GM21825 (cell line): ENCODE measurements around the gene DDIAS.
"Not testable (repeated sequence)": the region's sequence is repeated elsewhere in the genome, so short reads cannot be mapped to it uniquely, and the experiment has no call there.

Experiments used
- ATAC-seq: cut with Tn5 transposase; IDR thresholded peaks from one replicate; pipeline ENCODE4 v1.9.1; 2021; ENCODE audit warnings: mild to moderate bottlenecking, moderate library complexity; ENCODE audit not compliant: unreplicated experiment

The DDIAS gene

GRCh38 chr11:82901165-82901921 lies at the start of gene DDIAS:
TSS of gene DDIAS (plus strand) at chr11:82901736. CDS start at chr11:82914739, 13,003 bp downstream.
- ATAC-seq = peak; percentile 74

- ATAC-seq = no peak
These were observed 47.3 kb upstream of the DDIAS start for GRCh38 chr11:82854242-82854641.

GRCh38 chr11:82854916-82855315 lies 46.6 kb upstream of the DDIAS start:
- ATAC-seq = not testable (repeated sequence)

GRCh38 chr11:82855616-82856015 lies 45.9 kb upstream of the DDIAS start:
- no peak for ATAC-seq

GRCh38 chr11:82857145-82857544 lies 44.4 kb upstream of the DDIAS start:
- ATAC-seq = no peak

- ATAC-seq = no peak
These were observed 43.4 kb upstream of the DDIAS start for GRCh38 chr11:82858133-82858532.

GRCh38 chr11:82858556-82859091 lies 42.9 kb upstream of the DDIAS start:
- no peak for ATAC-seq

- ATAC-seq = no peak
These were observed 41.8 kb upstream of the DDIAS start for GRCh38 chr11:82859750-82860149.

- no peak for ATAC-seq
These were observed 39.2 kb upstream of the DDIAS start for GRCh38 chr11:82862379-82862778.

- ATAC-seq = no peak
These were observed 38.3 kb upstream of the DDIAS start for GRCh38 chr11:82863209-82863608.

- no peak for ATAC-seq
These were observed 37.3 kb upstream of the DDIAS start for GRCh38 chr11:82864268-82864667.

GRCh38 chr11:82865841-82866240 lies 35.7 kb upstream of the DDIAS start:
- ATAC-seq = no peak

GRCh38 chr11:82867495-82868082 lies 33.9 kb upstream of the DDIAS start:
- peak; percentile 64 for ATAC-seq

GRCh38 chr11:82869657-82870056 lies 31.9 kb upstream of the DDIAS start:
- ATAC-seq = no peak

- ATAC-seq = no peak
These were observed 29.9 kb upstream of the DDIAS start for GRCh38 chr11:82871646-82872045.

- ATAC-seq = no peak
These were observed 29.0 kb upstream of the DDIAS start for GRCh38 chr11:82872377-82873150.

GRCh38 chr11:82873919-82874333 lies 27.6 kb upstream of the DDIAS start:
- ATAC-seq = no peak

- no peak for ATAC-seq
These were observed 26.7 kb upstream of the DDIAS start for GRCh38 chr11:82874646-82875523.

- no peak for ATAC-seq
These were observed 17.7 kb upstream of the DDIAS start for GRCh38 chr11:82883853-82884252.

- ATAC-seq = no peak
These were observed 12.2 kb upstream of the DDIAS start for GRCh38 chr11:82889133-82890001.
